GM10847 (cell line): ENCODE results near the gene GALNT15.

ENCODE experiments used
- POLR2A ChIP-seq: IDR thresholded peaks from 2 replicates; pipeline ENCODE4 v1.6.1; 2011; ENCODE audit not compliant: insufficient read length; ENCODE audit errors: extremely low read depth

Gene GALNT15, protein sequence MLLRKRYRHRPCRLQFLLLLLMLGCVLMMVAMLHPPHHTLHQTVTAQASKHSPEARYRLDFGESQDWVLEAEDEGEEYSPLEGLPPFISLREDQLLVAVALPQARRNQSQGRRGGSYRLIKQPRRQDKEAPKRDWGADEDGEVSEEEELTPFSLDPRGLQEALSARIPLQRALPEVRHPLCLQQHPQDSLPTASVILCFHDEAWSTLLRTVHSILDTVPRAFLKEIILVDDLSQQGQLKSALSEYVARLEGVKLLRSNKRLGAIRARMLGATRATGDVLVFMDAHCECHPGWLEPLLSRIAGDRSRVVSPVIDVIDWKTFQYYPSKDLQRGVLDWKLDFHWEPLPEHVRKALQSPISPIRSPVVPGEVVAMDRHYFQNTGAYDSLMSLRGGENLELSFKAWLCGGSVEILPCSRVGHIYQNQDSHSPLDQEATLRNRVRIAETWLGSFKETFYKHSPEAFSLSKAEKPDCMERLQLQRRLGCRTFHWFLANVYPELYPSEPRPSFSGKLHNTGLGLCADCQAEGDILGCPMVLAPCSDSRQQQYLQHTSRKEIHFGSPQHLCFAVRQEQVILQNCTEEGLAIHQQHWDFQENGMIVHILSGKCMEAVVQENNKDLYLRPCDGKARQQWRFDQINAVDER

DNA sequence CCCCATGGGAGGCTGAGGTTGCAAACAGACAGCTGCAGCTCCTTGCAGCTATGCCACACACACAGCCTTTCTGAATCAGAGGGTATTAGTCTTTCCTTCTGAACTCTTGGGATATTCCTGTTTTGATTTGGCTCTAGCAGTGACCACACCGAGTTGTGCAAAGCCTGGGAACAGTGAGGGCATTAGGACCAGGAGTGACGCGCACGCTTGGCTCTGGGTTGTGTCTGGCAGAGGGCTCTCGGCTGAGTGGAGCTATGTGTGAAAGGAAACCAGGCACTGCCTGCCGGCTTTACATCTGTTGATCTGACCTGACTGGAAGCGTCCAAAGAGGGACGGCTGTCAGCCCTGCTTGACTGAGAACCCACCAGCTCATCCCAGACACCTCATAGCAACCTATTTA lies at the start of gene GALNT15:
GALNT15 (plus strand) TSS at position 292 of the 400 bp plus-strand sequence. CDS start 472 bp downstream, outside the sequence.
- no peak for TF ChIP-seq POLR2A

DNA sequence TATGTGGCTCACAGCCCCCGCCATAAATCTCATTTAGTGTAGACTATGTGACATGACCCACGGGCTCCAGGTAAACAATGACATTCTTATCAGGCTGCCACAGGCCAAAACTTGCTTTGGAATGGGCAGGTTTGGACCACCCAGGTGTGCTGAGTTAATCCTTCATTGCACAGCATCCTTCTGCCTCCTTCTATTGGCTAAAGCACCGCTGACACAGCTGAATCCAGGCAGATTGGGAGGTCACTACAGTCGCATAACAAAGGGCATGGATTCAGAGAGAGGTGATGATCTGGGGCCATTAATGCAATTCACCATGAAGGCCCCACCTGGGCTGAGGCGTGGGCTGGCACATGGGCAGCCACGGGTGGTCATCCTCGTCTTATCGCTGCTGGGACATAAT lies 47.8 kb upstream of the GALNT15 start:
- no peak for TF ChIP-seq POLR2A

DNA sequence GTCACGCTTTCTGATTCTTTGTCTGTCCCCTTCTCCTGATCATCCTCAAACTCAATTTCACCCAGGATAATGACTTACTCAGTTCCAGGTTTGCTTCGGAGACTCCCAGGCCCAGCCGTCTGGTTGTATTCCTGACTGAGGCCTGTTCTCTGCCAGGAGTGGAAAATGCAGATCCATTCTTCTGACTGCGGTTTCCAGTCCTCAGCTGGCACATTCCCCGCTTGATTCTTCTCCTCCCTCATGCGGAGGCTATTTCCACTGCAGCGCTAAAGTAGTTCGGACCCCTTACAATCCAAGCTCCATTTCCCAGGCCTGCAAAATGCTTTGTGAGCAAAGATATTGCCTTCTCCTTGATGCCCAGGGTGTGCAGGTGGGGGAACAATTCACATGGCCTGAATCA lies 47.2 kb upstream of the GALNT15 start:
- TF ChIP-seq POLR2A, result no peak

DNA sequence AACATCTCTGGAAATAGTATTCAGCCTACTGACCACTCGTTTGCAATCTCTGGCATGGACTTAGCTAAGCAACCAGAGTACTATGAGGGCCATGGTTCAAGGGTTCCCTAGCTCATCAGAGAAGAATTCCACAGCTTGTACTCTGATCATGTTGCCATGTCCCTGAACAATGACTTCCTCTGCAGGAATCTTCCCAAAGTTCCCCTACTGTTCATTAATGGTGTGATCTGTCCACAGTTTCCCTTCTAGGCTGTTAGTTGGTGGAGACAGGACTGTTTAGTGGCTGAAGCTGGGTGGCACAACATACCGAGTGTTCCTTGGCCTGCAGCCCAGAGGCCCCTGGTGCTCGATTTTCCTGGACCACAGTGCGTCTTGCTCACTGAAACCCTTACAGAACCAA lies 44.4 kb upstream of the GALNT15 start:
- TF ChIP-seq POLR2A, result no peak

DNA sequence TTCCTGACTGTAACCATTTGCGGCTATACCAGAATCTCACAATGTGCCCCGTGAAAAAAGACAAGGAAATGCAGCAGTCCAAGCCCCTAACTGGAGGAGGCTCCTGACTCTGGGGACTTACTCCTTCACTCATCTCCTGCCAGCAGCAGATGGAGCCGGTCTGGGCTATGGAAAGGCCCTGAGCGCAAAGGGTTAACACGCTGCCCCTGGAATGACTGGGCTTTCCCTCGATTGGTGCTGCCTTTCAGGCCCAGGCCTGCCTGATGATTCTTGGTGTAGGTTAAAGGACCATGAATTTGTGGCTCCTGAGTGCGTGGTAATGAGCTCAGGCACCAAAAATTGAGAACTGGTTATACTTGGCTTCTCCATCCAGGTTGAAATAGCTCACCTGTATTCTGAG lies 42.3 kb upstream of the GALNT15 start:
- TF ChIP-seq POLR2A, result no peak

DNA sequence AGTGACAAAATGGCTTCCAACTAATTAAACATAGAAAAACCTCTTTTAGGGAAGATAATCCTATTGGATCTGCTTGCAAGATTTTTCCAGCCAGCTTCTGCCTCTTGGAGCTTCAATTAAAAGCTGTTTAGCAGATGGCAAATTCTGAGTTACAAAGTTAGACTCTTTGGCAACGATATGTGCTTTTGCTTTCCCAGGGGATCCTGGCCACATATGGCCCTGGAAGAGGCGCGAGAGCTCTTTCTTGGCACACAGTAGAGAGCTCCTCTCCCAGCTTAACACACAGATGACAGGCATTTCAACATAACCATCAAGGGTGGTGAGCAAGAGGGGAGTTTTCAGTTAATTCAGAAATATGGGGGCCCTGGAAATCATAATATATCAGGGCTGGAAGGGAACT lies 41.6 kb upstream of the GALNT15 start:
- no peak for TF ChIP-seq POLR2A

DNA sequence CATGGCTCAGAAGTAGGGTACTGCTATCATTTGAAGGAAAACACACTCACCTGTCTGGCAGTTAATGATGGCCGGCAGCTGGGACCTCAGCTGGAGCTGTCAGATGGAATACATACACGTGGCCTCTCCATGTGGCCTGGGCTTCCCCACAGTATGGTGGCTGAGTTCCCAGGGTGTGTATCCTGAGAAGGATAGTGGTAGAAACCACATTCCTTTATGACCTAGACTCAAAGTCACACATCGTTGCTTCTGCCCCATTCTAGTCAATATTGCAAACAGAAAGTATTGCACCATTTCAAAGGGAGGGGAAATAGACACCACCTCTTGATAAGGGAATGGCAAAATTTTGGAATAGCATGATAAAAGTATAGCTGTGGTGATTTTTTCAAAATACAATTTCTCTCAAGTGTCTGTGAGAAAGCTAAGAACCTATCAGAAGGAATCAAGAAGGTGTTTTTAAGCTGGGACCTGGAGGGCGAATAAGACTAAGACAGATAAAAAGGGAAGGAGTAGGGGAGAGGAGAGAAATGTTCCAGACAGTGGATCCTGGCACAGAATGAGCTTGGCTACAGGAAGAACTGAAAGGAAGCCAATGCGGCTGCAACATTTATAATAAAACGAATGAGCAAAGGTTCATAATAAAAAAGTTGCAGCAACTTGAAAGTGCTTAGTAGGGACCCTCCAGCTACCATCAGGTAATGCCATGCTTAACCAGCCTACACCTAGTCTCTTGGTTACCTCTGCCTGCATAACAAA lies 40.1 kb upstream of the GALNT15 start:
- TF ChIP-seq POLR2A, result no peak

DNA sequence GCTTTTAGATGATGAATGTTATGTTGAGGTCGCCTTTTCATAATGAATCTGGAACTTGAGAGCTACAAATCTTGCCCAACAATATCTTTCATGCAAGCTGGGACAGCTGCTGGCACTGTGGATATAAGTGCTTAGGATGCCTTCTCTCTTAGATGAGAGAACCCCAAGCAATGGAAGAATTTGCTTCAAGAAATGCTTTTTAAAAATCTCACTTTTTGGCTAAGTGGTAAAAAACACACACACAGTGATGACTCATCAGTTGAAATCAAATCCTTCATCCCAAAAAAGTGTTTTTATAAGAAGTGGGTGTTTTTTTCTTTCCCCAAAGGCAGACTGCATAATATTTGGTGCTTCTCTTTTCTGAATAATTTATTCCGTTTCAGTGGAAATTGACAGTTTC lies 38.4 kb upstream of the GALNT15 start:
- TF ChIP-seq POLR2A, result no peak

DNA sequence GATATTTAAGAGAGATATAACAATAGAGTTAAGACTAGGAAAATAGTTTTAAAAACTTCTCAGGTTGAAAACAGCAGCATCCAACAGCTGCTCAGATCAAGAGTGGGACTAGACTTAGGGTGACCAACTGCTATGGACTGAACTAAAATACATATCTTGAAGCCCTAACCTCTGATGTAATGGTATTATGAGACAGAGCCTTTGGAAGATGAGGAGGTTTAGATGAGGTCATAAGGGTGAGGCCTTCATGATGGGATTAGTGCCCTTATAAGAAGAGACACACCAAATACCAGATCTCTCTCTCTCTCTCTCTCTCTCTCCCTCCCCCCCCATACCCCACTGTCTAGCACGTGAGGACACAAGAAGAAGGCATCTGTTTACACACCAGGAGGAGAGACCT lies 37.4 kb upstream of the GALNT15 start:
- no peak for TF ChIP-seq POLR2A

DNA sequence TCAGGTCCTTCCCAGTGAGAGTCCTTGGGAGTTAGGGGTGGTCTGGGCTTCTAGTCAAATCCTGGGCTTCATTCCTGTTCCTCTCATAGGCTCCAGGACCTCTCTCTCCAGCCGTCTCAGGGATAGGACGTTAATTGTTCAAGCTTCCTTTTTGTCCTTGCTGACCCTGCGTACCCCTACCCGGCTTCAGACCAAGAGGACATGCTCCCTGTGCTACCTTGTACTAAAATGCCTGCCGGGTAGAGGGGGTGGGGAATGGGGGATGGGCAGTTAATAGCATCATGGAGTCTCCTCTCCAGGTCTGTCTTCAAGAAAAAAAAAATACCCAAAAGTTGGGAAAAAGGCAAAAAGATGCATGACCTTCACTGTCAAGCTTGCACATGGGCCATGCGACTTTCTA lies 36.5 kb upstream of the GALNT15 start:
- TF ChIP-seq POLR2A, result no peak

DNA sequence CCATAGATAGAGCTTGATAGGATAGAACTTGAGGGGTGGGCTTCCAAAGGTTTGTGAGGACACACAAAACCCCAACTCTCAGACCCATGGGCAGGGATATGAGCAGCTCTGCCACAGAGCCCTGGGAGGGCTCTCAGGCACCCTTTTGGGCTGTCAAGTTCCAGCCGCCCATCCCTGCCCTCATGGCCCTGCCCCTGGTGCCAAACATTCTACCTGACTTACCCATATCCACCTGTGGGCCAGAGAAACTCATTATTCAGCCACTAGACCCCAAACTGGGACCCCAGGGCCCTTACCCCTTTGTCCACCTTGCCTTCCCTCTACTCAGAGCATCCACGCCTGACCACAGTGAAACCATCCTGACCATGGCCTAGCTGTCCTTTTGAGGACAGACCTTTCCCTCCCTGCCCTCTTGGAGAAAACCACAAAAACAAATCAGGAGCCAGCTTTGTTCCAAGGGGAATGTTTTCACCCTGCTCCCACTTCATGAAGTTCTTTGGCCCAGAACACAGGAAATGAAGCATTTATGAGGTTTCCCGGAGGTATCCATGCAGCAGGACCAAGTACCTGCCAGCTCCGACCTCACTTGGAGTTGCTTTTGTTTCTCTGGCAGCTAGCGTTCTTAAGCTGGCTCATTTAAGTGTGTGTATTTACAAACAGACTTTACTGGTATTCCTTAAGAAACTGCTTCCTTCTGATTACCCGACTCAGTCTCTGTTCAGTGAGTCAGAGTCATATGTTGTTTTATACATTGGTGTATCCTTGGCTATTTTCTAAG lies 34.2 kb upstream of the GALNT15 start:
- TF ChIP-seq POLR2A, result no peak

DNA sequence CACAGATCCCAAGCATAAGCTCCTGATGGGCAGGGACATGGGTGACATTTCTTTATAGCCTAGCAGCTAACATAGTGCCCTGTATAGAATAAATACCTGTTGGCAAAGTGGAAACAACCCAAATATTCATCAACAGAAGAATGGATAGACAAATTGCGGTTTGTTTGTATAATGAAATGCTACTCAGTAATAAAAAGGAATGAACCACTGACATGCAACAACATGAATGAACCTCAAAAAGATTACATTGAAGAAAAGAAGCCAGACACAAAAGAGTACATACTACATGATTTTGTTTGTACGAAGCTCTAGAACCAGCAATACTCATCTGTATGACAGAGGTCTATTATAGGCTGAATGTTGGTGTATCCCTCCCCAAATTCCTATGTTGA lies 33.6 kb upstream of the GALNT15 start:
- TF ChIP-seq POLR2A, result no peak

DNA sequence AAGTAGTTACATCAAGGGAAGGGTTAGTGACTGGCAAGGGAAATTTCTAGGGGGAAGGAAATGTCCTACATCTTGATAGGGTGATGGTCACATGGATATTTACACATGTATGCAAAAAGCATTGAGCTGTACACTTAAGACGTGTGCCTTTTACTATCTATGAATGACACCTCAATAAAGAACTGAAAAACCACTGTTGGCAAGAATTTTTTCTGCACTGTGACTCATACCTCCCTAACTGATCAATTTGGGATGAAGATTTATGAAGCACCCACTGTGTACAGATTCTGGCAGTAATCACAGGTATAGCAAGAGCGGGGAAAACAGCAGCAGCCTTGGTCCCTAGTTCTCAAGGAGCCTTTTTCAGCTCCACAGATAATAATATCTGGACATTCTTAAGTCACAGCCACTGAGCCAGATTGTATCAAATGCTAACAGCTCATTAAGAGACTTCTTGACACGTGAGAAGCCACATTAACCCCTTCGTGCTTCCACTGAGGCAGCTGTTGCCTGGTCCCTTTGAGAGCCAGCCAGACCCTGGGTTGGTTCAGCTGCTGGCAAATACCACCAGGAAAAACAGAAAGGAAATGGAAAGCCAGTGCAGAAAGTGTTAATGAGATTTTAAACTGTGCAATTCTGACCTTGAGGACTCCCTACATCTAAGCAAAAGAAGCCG lies 32.0 kb upstream of the GALNT15 start:
- TF ChIP-seq POLR2A, result no peak

DNA sequence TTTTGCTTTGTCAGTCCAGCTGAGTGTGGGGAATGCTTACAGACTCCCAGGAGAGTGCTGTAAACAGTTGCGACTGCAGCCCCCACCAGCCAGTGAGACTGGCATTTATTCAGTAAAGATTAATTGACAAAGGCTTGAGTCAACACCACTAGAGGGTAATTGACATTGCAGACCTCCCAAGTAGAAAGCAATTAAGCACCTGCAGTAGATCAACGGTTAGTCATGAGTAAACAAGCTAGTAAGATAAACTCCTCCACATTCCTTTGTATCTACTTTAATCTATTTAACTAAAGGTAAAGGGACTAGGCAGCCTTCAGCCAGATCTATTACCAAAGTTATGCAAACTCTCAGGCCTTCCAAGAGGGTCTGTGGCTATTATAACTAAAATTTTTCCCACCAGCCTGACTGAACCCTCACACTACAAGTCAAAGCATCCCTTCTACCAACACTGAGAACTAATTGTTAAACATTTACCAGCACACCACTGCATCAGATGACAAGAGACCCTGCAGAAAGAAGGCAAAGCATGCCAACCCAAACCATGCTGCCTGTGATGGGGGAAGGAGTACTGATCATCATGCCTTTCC lies 30.5 kb upstream of the GALNT15 start:
- TF ChIP-seq POLR2A, result no peak
